Osteocyte (in vitro differentiated cells): ENCODE data around the gene CSH1. TPM values are rescaled to one million over a fixed set of nuclear protein-coding genes. Genes with fewer than 3 reads are reported as not detected.
"Not testable (repeated sequence)": the region's sequence is repeated elsewhere in the genome, so short reads cannot be mapped to it uniquely, and the experiment has no call there.

Experiments
- DNase-seq: peaks from one replicate; pipeline ENCODE4 v3.0.0; 2021; ENCODE audit warnings: mixed read lengths; ENCODE audit not compliant: unreplicated experiment; ENCODE audit errors: extremely low spot score
- H3K27ac Mint-ChIP-seq: one replicate; pipeline ENCODE4 v1.8.0; 2021; ENCODE audit warnings: mild to moderate bottlenecking, mixed read lengths; ENCODE audit not compliant: unreplicated experiment
- H3K27me3 Mint-ChIP-seq: one replicate; pipeline ENCODE4 v1.8.0; 2021; ENCODE audit warnings: mixed read lengths; ENCODE audit not compliant: unreplicated experiment
- H3K36me3 Mint-ChIP-seq: one replicate; pipeline ENCODE4 v1.8.0; 2021; ENCODE audit warnings: mixed read lengths; ENCODE audit not compliant: unreplicated experiment
- H3K4me1 Mint-ChIP-seq: one replicate; pipeline ENCODE4 v1.8.0; 2021; ENCODE audit warnings: mixed read lengths; ENCODE audit not compliant: unreplicated experiment
- H3K4me3 Mint-ChIP-seq: one replicate; pipeline ENCODE4 v1.8.0; 2021; ENCODE audit warnings: mild to moderate bottlenecking, moderate library complexity, mixed read lengths; ENCODE audit not compliant: unreplicated experiment
- H3K9me3 Mint-ChIP-seq: one replicate; pipeline ENCODE4 v1.8.0; 2021; ENCODE audit warnings: mixed read lengths; ENCODE audit not compliant: unreplicated experiment
- total RNA-seq: library from RNA; stranded (reverse); gene quantifications from 2 replicates; pipeline ENCODE4 v1.2.1, GENCODE V29; 2021
- TF ChIP-seq, protein P1 (sequence below): fragments of 200-600 bp; sonication (generic); IDR thresholded peaks from 2 replicates; pipeline ENCODE4 v1.5.0; 2021; ENCODE audit warnings: antibody characterized with exemption, mild to moderate bottlenecking, moderate library complexity

CSH1 gene
- total RNA-seq, 1 donor from 2014 or later, result not detected

DNA sequence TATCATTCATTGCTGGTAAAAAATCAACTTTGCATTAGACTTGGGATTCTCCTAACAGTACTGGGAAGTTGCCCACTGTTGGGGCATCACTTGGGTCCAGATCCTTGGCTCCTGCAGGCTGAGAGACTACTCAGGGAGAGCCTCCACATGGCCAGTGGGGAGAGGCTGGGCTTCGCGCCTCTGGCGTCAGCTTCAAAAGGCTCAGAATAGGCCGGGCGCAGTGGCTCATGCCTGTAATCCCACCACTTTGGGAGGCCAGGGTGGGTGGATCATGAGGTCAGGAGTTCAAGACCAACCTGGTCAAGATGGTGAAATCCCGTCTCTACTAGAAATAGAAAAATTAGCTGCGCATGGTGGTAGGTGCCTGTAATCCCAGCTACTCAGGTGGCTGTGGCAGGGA is 18.1 kb upstream of the CSH1 start:
- no peak for DNase-seq
- H3K27ac Mint-ChIP-seq, result no peak overlapping the region
- no peak overlapping the region for H3K4me3 Mint-ChIP-seq
- H3K27me3 Mint-ChIP-seq, result peaks cover 46% of the 10 kb centered on the region
- no peaks in the 10 kb centered on the region for H3K36me3 Mint-ChIP-seq
- H3K4me1 Mint-ChIP-seq, result peaks cover 3% of the 10 kb centered on the region
- H3K9me3 Mint-ChIP-seq, result no peaks in the 10 kb centered on the region
- TF ChIP-seq, protein P1, sequence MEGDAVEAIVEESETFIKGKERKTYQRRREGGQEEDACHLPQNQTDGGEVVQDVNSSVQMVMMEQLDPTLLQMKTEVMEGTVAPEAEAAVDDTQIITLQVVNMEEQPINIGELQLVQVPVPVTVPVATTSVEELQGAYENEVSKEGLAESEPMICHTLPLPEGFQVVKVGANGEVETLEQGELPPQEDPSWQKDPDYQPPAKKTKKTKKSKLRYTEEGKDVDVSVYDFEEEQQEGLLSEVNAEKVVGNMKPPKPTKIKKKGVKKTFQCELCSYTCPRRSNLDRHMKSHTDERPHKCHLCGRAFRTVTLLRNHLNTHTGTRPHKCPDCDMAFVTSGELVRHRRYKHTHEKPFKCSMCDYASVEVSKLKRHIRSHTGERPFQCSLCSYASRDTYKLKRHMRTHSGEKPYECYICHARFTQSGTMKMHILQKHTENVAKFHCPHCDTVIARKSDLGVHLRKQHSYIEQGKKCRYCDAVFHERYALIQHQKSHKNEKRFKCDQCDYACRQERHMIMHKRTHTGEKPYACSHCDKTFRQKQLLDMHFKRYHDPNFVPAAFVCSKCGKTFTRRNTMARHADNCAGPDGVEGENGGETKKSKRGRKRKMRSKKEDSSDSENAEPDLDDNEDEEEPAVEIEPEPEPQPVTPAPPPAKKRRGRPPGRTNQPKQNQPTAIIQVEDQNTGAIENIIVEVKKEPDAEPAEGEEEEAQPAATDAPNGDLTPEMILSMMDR, result no peak

GRCh38 chr17:63911657-63912100 is 15.3 kb upstream of the CSH1 start:
- H3K36me3 Mint-ChIP-seq, result no peaks in the 10 kb centered on the region
- no peaks in the 10 kb centered on the region for H3K9me3 Mint-ChIP-seq
- no peak overlapping the region for H3K4me3 Mint-ChIP-seq
- DNase-seq, result no peak
- H3K27ac Mint-ChIP-seq, result no peak overlapping the region
- peaks cover 56% of the 10 kb centered on the region for H3K27me3 Mint-ChIP-seq
- no peaks in the 10 kb centered on the region for H3K4me1 Mint-ChIP-seq
- TF ChIP-seq, protein P1, result peak; percentile 77

DNA sequence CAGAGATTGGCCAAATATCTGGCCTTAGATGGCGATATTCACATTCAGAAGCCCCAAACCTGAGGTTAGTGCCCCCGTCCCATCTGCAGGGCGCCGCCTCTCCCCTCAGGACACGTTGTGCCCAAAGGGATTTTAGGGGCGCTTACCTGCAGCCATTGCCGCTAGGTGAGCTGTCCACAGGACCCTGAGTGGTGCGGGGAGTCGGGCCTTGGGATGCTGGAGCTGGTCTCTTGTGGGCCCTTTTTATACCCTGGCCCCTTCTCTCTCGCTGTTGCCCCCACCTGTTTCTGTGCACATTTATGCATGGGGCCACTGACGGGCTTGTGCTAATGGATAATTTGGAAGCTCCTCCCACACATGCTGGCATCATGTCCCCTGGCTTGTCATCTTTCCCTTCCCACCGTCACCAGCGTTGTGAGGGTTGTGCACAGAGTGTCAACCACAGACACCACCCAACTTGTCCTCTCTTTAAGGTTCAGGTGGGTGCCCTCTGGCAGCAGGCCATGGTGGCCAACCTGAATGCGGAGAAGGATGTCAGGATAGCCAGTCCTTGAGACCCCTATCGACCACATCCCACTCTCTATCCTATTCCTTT is 14.8 kb upstream of the CSH1 start, which contains the start of gene CSHL1:
CSHL1 (minus strand) TSS at position 218 of the 595 bp plus-strand sequence; CDS start at position 156, 62 bp downstream.
- DNase-seq, result no peak
- no peaks in the 10 kb centered on the region for H3K4me1 Mint-ChIP-seq
- no peak within 1 kb of the TSS for H3K27ac Mint-ChIP-seq
- no peaks in the 10 kb centered on the region for H3K9me3 Mint-ChIP-seq
- TF ChIP-seq, protein P1, result no peak
- no peaks in the 10 kb centered on the region for H3K36me3 Mint-ChIP-seq
- H3K27me3 Mint-ChIP-seq, result peaks cover 55% of the 10 kb centered on the region
- no peak within 1 kb of the TSS for H3K4me3 Mint-ChIP-seq

GRCh38 chr17:63910096-63910495 is 13.7 kb upstream of the CSH1 start:
- Mint-ChIP-seq H3K36me3 (no peaks in the 10 kb centered on the region), H3K4me3 (no peak overlapping the region), H3K9me3 (no peaks in the 10 kb centered on the region), H3K27ac (no peak overlapping the region), H3K27me3 (peaks cover 53% of the 10 kb centered on the region), H3K4me1 (no peaks in the 10 kb centered on the region)
- TF ChIP-seq, protein P1, result no peak
- DNase-seq, result no peak

DNA sequence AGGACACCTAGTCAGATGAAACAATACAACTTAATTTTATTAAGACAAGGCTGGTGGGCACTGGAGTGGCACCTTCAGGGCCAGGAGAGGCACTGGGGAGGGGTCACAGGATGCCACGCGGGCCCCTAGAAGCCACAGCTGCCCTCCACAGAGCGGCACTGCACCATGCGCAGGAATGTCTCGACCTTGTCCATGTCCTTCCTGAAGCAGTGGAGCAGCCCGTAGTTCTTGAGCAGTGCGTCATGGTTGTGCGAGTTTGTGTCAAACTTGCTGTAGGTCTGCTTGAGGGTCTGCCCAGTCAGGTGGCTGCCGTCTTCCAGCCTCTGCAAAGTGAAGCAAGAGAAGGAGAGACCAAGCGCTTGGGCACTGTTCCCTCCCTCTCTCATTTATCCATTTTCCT is 13.2 kb upstream of the CSH1 start:
- not testable (repeated sequence) for DNase-seq, H3K9me3 Mint-ChIP-seq, H3K36me3 Mint-ChIP-seq, H3K4me1 Mint-ChIP-seq, H3K27ac Mint-ChIP-seq, H3K4me3 Mint-ChIP-seq
- peaks cover 50% of the 10 kb centered on the region for H3K27me3 Mint-ChIP-seq
